ENCODE results near the gene SCN9A. TPM values are rescaled to one million over a fixed set of nuclear protein-coding genes. Genes with fewer than 3 reads are reported as not detected.

SCN9A gene
- total and polyA plus RNA-seq, 10 of the 15 experiments (the other 5 are each of a cell fraction or from before 2014, with no cell fraction given): 0.04 to 0.08 (median 0.08) TPM; not detected in 7

Other genes with a start within 250 kb of the SCN9A start
- gene SCN1A, start 247.9 kb downstream of the SCN9A start, total RNA-seq (2014; rRNA removed): not detected in 2 replicates
- not detected in 2 replicates for gene SCN1A, start 247.9 kb downstream of the SCN9A start, total RNA-seq (2014; rRNA removed; fragmentation: Illumina TruSeq; extraction: Trizol)
- gene SCN1A, start 247.9 kb downstream of the SCN9A start, total RNA-seq (2021): not detected in 2 replicates
- not detected in 2 replicates for gene SCN1A, start 247.9 kb downstream of the SCN9A start, polyA plus RNA-seq (2011; rRNA removed)
- not detected in 2 replicates for gene SCN1A, start 247.9 kb downstream of the SCN9A start, polyA plus RNA-seq (2014; fragmentation: Illumina TruSeq; extraction: Trizol)
- not detected for gene SCN1A, start 247.9 kb downstream of the SCN9A start, polyA plus RNA-seq (2014; fragmentation: Nextera tagmentation; extraction: Ambion mirVana)
- gene SCN1A, start 247.9 kb downstream of the SCN9A start, polyA plus RNA-seq (2014; rRNA removed): not detected in 2 replicates
- not detected for gene SCN1A, start 247.9 kb downstream of the SCN9A start, polyA plus RNA-seq (2016; fragmentation: Nextera tagmentation; extraction: Ambion mirVana)
- not detected in 2 replicates for gene SCN7A, start 118.3 kb upstream of the SCN9A start, total RNA-seq (2014; rRNA removed)
- not detected in 2 replicates for gene SCN7A, start 118.3 kb upstream of the SCN9A start, total RNA-seq (2014; rRNA removed; fragmentation: Illumina TruSeq; extraction: Trizol)
- 0.05 TPM in 1 of 2 replicates, not detected in the other for gene SCN7A, start 118.3 kb upstream of the SCN9A start, total RNA-seq (2021)
- gene SCN7A, start 118.3 kb upstream of the SCN9A start, polyA plus RNA-seq (2011; rRNA removed): not detected in 2 replicates
- gene SCN7A, start 118.3 kb upstream of the SCN9A start, polyA plus RNA-seq (2014; fragmentation: Illumina TruSeq; extraction: Trizol): not detected in 2 replicates
- not detected for gene SCN7A, start 118.3 kb upstream of the SCN9A start, polyA plus RNA-seq (2014; fragmentation: Nextera tagmentation; extraction: Ambion mirVana)
- not detected in 2 replicates for gene SCN7A, start 118.3 kb upstream of the SCN9A start, polyA plus RNA-seq (2014; rRNA removed)
- not detected for gene SCN7A, start 118.3 kb upstream of the SCN9A start, polyA plus RNA-seq (2016; fragmentation: Nextera tagmentation; extraction: Ambion mirVana)

All from GM12878 (cell line).